ENCODE data around the gene HNRNPH2. TPM values are rescaled to one million over a fixed set of nuclear protein-coding genes. Genes with fewer than 3 reads are reported as not detected.

HNRNPH2 gene
- total and polyA plus RNA-seq, 9 of the 15 experiments (the other 6 are each of a cell fraction or from before 2014, with no cell fraction given): 40.0 to 130 (median 60.3) TPM

DNA sequence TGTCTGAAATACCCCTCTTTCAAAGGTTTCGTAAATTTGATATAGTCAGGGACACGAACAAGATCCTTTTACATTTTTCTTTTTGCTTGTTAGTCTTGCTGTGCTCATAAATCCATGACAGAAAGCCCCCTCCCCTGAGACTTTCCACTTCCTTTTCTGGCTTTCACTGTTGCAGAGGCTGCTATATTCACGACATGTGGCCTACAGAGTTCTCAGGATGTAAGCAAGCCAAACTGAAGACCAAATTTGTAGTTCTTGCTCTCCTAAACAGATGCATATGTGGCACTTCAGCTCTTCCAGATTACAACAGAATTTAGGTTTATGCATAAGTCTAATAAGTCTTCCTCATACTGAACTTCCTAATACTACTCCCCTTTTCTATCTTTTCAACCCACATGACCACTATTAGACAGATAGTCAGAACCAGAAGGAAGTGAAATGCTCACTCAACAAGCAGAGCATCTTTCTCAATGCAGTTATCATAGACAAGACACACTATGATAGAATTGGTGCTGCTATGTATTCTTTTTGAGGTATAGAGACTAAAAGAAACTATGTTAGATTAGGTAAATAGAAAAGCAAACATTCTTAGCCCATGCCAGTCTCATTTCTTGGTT, 37.0 kb upstream of the HNRNPH2 start:
- no peaks in the 10 kb centered on the region for H3K9me3 ChIP-seq (replicated peaks; ENCODE audit: control insufficient read depth, insufficient read depth, low read depth, low read length)
- ATAC-seq: no peak
- no peak overlapping the region for H3K4me2 ChIP-seq (ENCODE audit: insufficient read depth, low read length)
- H3K9ac ChIP-seq (ENCODE audit: insufficient read depth in 1 of 2, low read depth in 2 of 2, low read length in 2 of 2): no peak overlapping the region
- in situ Hi-C loops (cut with MboI) (no loop called here), intact Hi-C loops (cut with micrococcal nuclease) (no loop called here)
- H2AFZ ChIP-seq (ENCODE audit: low read depth, low read length): no peak overlapping the region
- POLR2A ChIA-PET: no interaction called here
- H4K20me1 ChIP-seq (replicated peaks; ENCODE audit: control insufficient read depth, insufficient read depth, low read length): no peaks in the 10 kb centered on the region
- H3K79me2 ChIP-seq (ENCODE audit: control insufficient read depth, insufficient read depth, low read length): no peaks in the 10 kb centered on the region
- no peaks in the 10 kb centered on the region for H3K4me1 ChIP-seq (replicated peaks in 1 of 2; ENCODE audit: control insufficient read depth in 2 of 2, insufficient read depth in 2 of 2, low read length in 2 of 2)
- WGBS (ENCODE audit: insufficient coverage, low coverage, missing lambda C conversion rate): 80% methylated on average over 3 of the region's 3 CpGs
- DNase-seq (ENCODE audit: extremely low read depth in 1 of 4, low spot score in 3 of 4): no peak
- no TSS peak for BruUV-seq (replicated peaks)
- H3K36me3 ChIP-seq (ENCODE audit: control insufficient read depth, insufficient read depth, low read length): peaks cover 55% of the 10 kb centered on the region
- H3K4me3 ChIP-seq: no peak overlapping the region
- H3K27me3 ChIP-seq (ENCODE audit: control insufficient read depth in 2 of 2, insufficient read depth in 2 of 2, low read length in 2 of 2): no peaks in the 10 kb centered on the region
- H3K9me1 ChIP-seq (ENCODE audit: control insufficient read depth, insufficient read depth, low read length): no peaks in the 10 kb centered on the region
- no peak overlapping the region for H3K27ac ChIP-seq (ENCODE audit: extremely low read depth, low read depth, low read length)
- CTCF ChIA-PET (ENCODE audit: low intra/inter-chr PET ratio): no interaction called here
- FAIRE-seq: no peak
- TF ChIP-seq ZNF589 (CRISPR knock-in tag; IDR thresholded peaks at IDR 0.05; ENCODE audit: low read depth): no peak
- TF ChIP-seq ZKSCAN3 (CRISPR knock-in tag; IDR thresholded peaks at IDR 0.05): no peak
- TF ChIP-seq TRIM28 (IDR thresholded peaks at IDR 0.05): no peak
- TF ChIP-seq, protein P1, sequence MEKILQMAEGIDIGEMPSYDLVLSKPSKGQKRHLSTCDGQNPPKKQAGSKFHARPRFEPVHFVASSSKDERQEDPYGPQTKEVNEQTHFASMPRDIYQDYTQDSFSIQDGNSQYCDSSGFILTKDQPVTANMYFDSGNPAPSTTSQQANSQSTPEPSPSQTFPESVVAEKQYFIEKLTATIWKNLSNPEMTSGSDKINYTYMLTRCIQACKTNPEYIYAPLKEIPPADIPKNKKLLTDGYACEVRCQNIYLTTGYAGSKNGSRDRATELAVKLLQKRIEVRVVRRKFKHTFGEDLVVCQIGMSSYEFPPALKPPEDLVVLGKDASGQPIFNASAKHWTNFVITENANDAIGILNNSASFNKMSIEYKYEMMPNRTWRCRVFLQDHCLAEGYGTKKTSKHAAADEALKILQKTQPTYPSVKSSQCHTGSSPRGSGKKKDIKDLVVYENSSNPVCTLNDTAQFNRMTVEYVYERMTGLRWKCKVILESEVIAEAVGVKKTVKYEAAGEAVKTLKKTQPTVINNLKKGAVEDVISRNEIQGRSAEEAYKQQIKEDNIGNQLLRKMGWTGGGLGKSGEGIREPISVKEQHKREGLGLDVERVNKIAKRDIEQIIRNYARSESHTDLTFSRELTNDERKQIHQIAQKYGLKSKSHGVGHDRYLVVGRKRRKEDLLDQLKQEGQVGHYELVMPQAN (IDR thresholded peaks at IDR 0.05; ENCODE audit: borderline replicate concordance): no peak
- no peak for TF ChIP-seq BRCA1 (IDR thresholded peaks at IDR 0.05)
- no peak for TF ChIP-seq BRCA1 (CRISPR knock-in tag; IDR thresholded peaks at IDR 0.05)
- TF ChIP-seq, protein P2, sequence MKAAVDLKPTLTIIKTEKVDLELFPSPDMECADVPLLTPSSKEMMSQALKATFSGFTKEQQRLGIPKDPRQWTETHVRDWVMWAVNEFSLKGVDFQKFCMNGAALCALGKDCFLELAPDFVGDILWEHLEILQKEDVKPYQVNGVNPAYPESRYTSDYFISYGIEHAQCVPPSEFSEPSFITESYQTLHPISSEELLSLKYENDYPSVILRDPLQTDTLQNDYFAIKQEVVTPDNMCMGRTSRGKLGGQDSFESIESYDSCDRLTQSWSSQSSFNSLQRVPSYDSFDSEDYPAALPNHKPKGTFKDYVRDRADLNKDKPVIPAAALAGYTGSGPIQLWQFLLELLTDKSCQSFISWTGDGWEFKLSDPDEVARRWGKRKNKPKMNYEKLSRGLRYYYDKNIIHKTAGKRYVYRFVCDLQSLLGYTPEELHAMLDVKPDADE (conservative IDR thresholded peaks at IDR 0.05; ENCODE audit: control insufficient read depth, low read depth, low read length): no peak
- TF ChIP-seq RAD21 (CRISPR knock-in tag; conservative IDR thresholded peaks at IDR 0.05 in 1 of 2, IDR thresholded peaks at IDR 0.05 in 1 of 2): no peak
- TF ChIP-seq ZNF57 (CRISPR knock-in tag; IDR thresholded peaks at IDR 0.05): no peak
- no peak for TF ChIP-seq ZNF217 (CRISPR knock-in tag; IDR thresholded peaks at IDR 0.05)
- TF ChIP-seq, protein P3, sequence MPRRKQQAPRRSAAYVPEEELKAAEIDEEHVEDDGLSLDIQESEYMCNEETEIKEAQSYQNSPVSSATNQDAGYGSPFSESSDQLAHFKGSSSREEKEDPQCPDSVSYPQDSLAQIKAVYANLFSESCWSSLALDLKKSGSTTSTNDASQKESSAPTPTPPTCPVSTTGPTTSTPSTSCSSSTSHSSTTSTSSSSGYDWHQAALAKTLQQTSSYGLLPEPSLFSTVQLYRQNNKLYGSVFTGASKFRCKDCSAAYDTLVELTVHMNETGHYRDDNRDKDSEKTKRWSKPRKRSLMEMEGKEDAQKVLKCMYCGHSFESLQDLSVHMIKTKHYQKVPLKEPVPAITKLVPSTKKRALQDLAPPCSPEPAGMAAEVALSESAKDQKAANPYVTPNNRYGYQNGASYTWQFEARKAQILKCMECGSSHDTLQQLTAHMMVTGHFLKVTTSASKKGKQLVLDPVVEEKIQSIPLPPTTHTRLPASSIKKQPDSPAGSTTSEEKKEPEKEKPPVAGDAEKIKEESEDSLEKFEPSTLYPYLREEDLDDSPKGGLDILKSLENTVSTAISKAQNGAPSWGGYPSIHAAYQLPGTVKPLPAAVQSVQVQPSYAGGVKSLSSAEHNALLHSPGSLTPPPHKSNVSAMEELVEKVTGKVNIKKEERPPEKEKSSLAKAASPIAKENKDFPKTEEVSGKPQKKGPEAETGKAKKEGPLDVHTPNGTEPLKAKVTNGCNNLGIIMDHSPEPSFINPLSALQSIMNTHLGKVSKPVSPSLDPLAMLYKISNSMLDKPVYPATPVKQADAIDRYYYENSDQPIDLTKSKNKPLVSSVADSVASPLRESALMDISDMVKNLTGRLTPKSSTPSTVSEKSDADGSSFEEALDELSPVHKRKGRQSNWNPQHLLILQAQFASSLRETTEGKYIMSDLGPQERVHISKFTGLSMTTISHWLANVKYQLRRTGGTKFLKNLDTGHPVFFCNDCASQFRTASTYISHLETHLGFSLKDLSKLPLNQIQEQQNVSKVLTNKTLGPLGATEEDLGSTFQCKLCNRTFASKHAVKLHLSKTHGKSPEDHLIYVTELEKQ (CRISPR knock-in tag; IDR thresholded peaks at IDR 0.05): no peak
- no peak for TF ChIP-seq RHOXF2B (CRISPR knock-in tag; conservative IDR thresholded peaks at IDR 0.05)
- TF ChIP-seq, protein P4, sequence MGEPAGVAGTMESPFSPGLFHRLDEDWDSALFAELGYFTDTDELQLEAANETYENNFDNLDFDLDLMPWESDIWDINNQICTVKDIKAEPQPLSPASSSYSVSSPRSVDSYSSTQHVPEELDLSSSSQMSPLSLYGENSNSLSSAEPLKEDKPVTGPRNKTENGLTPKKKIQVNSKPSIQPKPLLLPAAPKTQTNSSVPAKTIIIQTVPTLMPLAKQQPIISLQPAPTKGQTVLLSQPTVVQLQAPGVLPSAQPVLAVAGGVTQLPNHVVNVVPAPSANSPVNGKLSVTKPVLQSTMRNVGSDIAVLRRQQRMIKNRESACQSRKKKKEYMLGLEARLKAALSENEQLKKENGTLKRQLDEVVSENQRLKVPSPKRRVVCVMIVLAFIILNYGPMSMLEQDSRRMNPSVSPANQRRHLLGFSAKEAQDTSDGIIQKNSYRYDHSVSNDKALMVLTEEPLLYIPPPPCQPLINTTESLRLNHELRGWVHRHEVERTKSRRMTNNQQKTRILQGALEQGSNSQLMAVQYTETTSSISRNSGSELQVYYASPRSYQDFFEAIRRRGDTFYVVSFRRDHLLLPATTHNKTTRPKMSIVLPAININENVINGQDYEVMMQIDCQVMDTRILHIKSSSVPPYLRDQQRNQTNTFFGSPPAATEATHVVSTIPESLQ (CRISPR knock-in tag; IDR thresholded peaks at IDR 0.05): no peak
- no peak for TF ChIP-seq L3MBTL2 (IDR thresholded peaks at IDR 0.05)
- no peak for TF ChIP-seq ZNF696 (CRISPR knock-in tag; conservative IDR thresholded peaks at IDR 0.05)

All from K562 (cell line).